ENCODE data around the gene MYL6.

The MYL6 gene

DNA sequence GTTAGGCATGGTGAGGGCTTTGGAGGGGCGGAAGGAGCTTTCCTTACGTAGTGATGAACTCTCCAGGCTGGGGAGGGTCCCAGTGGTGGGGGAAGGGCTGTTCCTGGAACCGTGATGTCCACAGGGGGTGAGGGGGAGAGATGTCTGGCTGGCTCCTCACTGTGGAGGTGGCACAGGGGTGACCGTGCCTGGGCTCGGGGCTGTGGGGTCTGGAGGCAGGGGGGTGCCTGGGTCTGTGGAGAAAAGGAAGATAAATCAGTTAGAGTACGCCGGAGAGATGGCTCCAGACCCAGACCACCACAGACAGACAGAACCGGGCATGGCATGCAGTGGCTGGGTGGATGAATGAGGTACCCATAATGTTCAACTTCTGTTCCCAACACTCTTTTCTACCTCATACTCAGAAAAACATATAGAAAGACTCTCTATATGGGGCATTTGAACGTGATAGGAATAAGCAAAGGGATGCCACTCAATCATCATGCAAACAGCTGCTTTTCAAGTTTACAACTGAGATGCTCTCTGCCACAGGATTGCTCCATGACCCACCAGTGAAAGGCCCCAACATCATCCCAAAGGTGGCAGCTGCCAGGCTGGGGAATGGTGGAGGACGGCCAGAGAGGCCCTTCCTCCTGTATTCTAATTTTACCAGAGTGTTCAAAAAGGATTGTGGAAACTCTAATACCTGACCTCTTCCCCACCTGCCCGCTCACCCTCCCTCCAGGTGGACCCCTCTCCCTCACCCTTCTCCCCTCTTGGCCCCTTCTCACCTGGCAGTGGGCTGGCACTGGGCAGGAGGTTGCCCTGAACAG, 5.6 kb downstream of the MYL6 start:
- Histone ChIP-seq H3K9me2 (replicated peaks; ENCODE audit: insufficient read depth, low read length) (no peaks in the 10 kb centered on the region), H3K36me3 (replicated peaks; ENCODE audit: insufficient read depth, low read length) (peaks cover 9% of the 10 kb centered on the region; the same call in 1 of the 2 replicates), H3K27me3 (replicated peaks; ENCODE audit: insufficient read depth, low read length) (no peaks in the 10 kb centered on the region), H3K79me2 (ENCODE audit: low read length) (peaks cover 40% of the 10 kb centered on the region), H3K9me3 (replicated peaks; ENCODE audit: insufficient read depth, low read length) (no peaks in the 10 kb centered on the region), H3K27ac (ENCODE audit: low read length) (no peak overlapping the region), H3K9ac (ENCODE audit: low read length) (no peak overlapping the region), H3K4me1 (ENCODE audit: low read length) (peaks cover 15% of the 10 kb centered on the region), H2AFZ (ENCODE audit: low read length) (no peak overlapping the region), H3F3A (ENCODE audit: insufficient read depth, low read length) (peaks cover 34% of the 10 kb centered on the region), H3K4me2 (ENCODE audit: low read depth, low read length) (no peak overlapping the region), H3K4me3 (ENCODE audit: low read length) (no peak overlapping the region), H4K20me1 (ENCODE audit: insufficient read depth, low read length) (peaks cover 3% of the 10 kb centered on the region; the same call in 1 of the 2 replicates)
- TF ChIP-seq, protein P1, sequence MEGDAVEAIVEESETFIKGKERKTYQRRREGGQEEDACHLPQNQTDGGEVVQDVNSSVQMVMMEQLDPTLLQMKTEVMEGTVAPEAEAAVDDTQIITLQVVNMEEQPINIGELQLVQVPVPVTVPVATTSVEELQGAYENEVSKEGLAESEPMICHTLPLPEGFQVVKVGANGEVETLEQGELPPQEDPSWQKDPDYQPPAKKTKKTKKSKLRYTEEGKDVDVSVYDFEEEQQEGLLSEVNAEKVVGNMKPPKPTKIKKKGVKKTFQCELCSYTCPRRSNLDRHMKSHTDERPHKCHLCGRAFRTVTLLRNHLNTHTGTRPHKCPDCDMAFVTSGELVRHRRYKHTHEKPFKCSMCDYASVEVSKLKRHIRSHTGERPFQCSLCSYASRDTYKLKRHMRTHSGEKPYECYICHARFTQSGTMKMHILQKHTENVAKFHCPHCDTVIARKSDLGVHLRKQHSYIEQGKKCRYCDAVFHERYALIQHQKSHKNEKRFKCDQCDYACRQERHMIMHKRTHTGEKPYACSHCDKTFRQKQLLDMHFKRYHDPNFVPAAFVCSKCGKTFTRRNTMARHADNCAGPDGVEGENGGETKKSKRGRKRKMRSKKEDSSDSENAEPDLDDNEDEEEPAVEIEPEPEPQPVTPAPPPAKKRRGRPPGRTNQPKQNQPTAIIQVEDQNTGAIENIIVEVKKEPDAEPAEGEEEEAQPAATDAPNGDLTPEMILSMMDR (IDR thresholded peaks at IDR 0.05; ENCODE audit: low read length), result no peak
- TF ChIP-seq EZH2phosphoT487 (IDR thresholded peaks at IDR 0.05; ENCODE audit: low read length) (no peak), EZH2 (optimal IDR thresholded peaks at IDR 0.05; ENCODE audit: low read depth, low read length) (no peak)
- DNase-seq, result no peak

DNA sequence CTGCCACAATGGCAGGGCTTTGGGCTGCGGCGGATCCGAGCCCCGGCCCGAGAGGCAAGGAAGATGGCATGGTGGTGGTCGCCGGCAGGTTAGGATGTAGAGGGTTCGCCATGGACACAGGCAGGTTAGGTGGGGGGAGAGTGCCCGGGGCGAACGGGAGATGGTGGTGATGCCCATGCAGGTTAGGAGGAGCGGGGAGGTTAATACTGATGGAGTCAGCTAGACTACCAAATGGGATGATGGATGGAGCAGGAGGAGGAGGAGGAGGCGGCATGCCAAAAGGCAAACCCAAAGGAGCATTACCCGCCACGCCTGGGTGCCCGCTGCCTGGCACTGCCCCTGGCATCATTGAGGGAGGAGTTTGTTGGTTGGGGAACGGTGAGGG, 6.2 kb downstream of the MYL6 start:
- Histone ChIP-seq H3K4me1 (ENCODE audit: low read length) (peaks cover 15% of the 10 kb centered on the region), H3K9me2 (replicated peaks; ENCODE audit: insufficient read depth, low read length) (no peaks in the 10 kb centered on the region), H3K27me3 (replicated peaks; ENCODE audit: insufficient read depth, low read length) (no peaks in the 10 kb centered on the region), H3K4me3 (ENCODE audit: low read length) (no peak overlapping the region), H3K27ac (ENCODE audit: low read length) (no peak overlapping the region), H3K4me2 (ENCODE audit: low read depth, low read length) (no peak overlapping the region), H2AFZ (ENCODE audit: low read length) (no peak overlapping the region), H3K9ac (ENCODE audit: low read length) (no peak overlapping the region), H3K36me3 (replicated peaks; ENCODE audit: insufficient read depth, low read length) (peaks cover 9% of the 10 kb centered on the region; the same call in 1 of the 2 replicates), H3K9me3 (replicated peaks; ENCODE audit: insufficient read depth, low read length) (no peaks in the 10 kb centered on the region), H4K20me1 (ENCODE audit: insufficient read depth, low read length) (peaks cover 3% of the 10 kb centered on the region; the same call in 1 of the 2 replicates), H3K79me2 (ENCODE audit: low read length) (peaks cover 34% of the 10 kb centered on the region), H3F3A (ENCODE audit: insufficient read depth, low read length) (peaks cover 35% of the 10 kb centered on the region)
- TF ChIP-seq EZH2phosphoT487 (IDR thresholded peaks at IDR 0.05; ENCODE audit: low read length) (no peak), EZH2 (optimal IDR thresholded peaks at IDR 0.05; ENCODE audit: low read depth, low read length) (no peak)
- TF ChIP-seq, protein P1 (IDR thresholded peaks at IDR 0.05; ENCODE audit: low read length), result no peak
- no peak for DNase-seq

DNA sequence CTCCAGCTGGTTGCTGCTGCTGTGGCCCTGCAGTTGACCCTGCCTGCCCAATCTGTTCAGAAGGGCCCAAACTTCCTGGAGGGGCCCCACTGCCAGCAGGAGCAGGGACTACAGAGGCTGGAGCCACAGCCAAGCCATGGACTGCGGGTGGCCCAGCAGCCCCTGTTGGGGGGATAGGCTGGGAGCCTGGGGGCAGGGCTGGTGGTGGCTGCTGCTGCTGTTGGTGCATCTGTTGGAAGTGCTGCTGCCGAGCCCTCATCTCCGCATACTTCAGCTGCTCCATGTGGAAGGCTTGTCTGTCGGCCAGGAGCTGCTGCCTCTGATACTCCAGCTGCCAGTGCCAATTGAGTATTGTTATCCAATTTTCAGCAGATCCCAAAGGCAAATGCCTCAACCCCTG, 7.2 kb downstream of the MYL6 start:
- Histone ChIP-seq H3K4me3 (ENCODE audit: low read length) (no peak overlapping the region), H3K4me2 (ENCODE audit: low read depth, low read length) (no peak overlapping the region), H4K20me1 (ENCODE audit: insufficient read depth, low read length) (peaks cover 3% of the 10 kb centered on the region; the same call in 1 of the 2 replicates), H3K27me3 (replicated peaks; ENCODE audit: insufficient read depth, low read length) (no peaks in the 10 kb centered on the region), H3K36me3 (replicated peaks; ENCODE audit: insufficient read depth, low read length) (peaks cover 7% of the 10 kb centered on the region; the same call in 1 of the 2 replicates), H2AFZ (ENCODE audit: low read length) (no peak overlapping the region), H3F3A (ENCODE audit: insufficient read depth, low read length) (peaks cover 32% of the 10 kb centered on the region), H3K79me2 (ENCODE audit: low read length) (peaks cover 23% of the 10 kb centered on the region), H3K9ac (ENCODE audit: low read length) (no peak overlapping the region), H3K27ac (ENCODE audit: low read length) (no peak overlapping the region), H3K9me2 (replicated peaks; ENCODE audit: insufficient read depth, low read length) (no peaks in the 10 kb centered on the region), H3K9me3 (replicated peaks; ENCODE audit: insufficient read depth, low read length) (no peaks in the 10 kb centered on the region), H3K4me1 (ENCODE audit: low read length) (peaks cover 6% of the 10 kb centered on the region)
- DNase-seq, result no peak
- no peak for TF ChIP-seq EZH2phosphoT487 (IDR thresholded peaks at IDR 0.05; ENCODE audit: low read length)
- TF ChIP-seq EZH2 (optimal IDR thresholded peaks at IDR 0.05; ENCODE audit: low read depth, low read length), result no peak
- TF ChIP-seq, protein P1 (IDR thresholded peaks at IDR 0.05; ENCODE audit: low read length), result no peak
